ENCODE results near the gene RAB7A.
"Not testable (repeated sequence)": the region's sequence is repeated elsewhere in the genome, so short reads cannot be mapped to it uniquely, and the experiment has no call there.

The RAB7A gene

DNA sequence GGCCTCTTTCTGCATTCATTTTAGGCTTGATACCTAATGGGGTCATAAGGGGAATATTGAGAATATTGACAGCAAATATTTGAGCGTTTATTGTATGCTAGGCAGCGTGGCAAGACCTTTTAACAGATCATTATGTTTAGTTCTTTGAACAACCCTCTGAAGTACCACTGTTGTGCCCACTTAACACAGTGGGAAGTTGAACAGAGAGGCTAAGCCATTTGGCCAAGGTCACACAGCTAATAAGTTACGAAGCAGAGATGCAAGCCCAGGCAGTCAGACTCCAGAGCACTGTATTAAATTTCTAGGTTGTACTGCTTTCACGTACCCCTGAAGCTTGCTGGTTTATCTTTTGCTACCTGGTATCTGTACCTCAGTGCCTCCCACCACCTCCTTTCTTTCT is 1.1 kb downstream of the RAB7A start:
- peak overlapping the region; percentile 89 to 100 for H3K27ac ChIP-seq
- peak overlapping the region; percentile 83 for H3K4me3 ChIP-seq
- DNase-seq (ENCODE audit: low spot score) = no peak
- TF ChIP-seq, protein P1, sequence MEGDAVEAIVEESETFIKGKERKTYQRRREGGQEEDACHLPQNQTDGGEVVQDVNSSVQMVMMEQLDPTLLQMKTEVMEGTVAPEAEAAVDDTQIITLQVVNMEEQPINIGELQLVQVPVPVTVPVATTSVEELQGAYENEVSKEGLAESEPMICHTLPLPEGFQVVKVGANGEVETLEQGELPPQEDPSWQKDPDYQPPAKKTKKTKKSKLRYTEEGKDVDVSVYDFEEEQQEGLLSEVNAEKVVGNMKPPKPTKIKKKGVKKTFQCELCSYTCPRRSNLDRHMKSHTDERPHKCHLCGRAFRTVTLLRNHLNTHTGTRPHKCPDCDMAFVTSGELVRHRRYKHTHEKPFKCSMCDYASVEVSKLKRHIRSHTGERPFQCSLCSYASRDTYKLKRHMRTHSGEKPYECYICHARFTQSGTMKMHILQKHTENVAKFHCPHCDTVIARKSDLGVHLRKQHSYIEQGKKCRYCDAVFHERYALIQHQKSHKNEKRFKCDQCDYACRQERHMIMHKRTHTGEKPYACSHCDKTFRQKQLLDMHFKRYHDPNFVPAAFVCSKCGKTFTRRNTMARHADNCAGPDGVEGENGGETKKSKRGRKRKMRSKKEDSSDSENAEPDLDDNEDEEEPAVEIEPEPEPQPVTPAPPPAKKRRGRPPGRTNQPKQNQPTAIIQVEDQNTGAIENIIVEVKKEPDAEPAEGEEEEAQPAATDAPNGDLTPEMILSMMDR (IDR thresholded peaks at IDR 0.05) = no peak

DNA sequence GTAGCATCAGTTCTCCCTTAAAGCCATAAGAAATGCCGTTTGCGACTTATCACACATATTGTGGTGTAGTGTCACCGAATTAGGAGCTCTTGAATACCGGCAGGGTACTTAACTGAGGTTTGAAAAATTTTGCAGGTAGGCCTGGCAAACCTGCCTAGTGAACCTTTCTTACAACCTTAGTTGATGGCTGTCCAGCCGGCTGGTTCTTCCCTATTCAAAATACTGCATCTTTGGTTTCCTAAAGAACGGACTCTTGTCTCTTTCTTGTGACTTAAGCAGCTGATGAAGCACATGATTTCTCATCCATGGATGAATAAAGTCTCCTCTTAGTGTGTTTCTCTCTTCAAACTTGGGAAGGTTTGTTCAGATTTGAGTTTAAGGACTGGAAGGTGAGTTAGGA is 1.5 kb downstream of the RAB7A start:
- TF ChIP-seq, protein P1 (IDR thresholded peaks at IDR 0.05) = no peak
- no peak for DNase-seq (ENCODE audit: low spot score)
- Histone ChIP-seq H3K4me3 (peak overlapping the region; percentile 83), H3K27ac (peak overlapping the region; percentile 89 to 100)

GRCh38 chr3:128727996-128728395 is 2.0 kb downstream of the RAB7A start:
- Histone ChIP-seq H3K4me3 (peak overlapping the region; percentile 83), H3K27ac (peak overlapping the region in 1 of 2 donors; percentile 100)
- TF ChIP-seq, protein P1 (IDR thresholded peaks at IDR 0.05) = no peak

DNA sequence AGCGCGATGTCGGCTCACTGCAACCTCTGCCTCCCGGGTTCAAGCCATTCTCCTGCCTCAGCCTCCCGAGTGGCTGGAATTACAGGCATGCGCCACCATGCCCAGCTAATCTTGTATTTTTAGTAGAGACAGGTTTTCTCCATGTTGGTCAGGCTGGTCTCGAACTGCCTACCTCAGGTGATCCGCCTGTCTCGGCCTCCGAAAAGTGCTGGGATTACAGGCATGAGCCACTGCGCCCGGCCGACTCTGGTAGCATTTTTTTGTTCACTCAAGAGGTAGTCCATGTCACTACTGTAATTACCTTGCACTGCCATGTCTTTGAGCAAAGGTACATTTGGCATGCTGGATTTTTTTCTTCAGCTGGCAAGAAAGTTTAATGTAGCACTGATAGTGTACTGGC is 2.5 kb downstream of the RAB7A start:
- not testable (repeated sequence) for H3K27ac ChIP-seq

More at GRCh38 chr3:128727996-128728395, 2.0 kb downstream of the RAB7A start:
- no peak for DNase-seq (ENCODE audit: low spot score)

GRCh38 chr3:128730471-128730870 is 4.5 kb downstream of the RAB7A start:
- Histone ChIP-seq H3K4me3 (peak overlapping the region; percentile 6), H3K27ac (no peak overlapping the region)
- TF ChIP-seq, protein P1 (IDR thresholded peaks at IDR 0.05) = no peak
- DNase-seq (ENCODE audit: low spot score) = no peak

More for the DNA sequence above, 2.5 kb downstream of the RAB7A start:
- not testable (repeated sequence) for DNase-seq (ENCODE audit: low spot score)
- peak overlapping the region; percentile 23 for H3K4me3 ChIP-seq

DNA sequence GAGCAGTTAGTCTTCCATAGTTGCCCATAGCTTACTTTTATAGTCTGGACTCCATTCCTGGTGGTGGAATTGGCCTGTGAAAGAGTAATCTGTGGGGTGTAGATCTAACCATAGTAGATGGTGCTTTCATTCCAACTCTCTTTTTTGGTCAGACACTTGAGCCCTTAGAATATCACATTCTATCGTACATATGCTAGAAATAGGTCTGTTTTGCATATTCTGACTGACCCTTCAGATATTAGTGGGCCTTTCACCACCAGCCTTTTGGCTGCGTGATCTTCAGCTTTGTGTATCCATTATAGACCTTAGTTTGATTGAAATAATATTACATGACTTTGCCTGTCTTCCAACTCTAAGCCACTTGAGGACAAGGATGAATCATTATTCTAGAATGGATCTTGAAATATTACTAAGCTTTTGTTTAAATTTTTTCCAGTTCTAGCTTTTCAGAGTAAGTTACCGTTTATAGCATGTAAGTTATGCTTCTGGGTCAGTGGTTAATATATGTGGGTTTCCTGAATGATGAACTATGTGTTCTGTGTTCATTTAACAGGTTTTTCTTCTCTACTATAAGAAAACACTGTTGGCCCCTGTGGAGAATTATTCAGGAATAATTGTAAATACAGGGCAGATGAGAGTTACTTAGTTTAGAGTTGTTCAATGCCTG is 8.7 kb downstream of the RAB7A start:
- TF ChIP-seq, protein P1 (IDR thresholded peaks at IDR 0.05) = no peak
- Histone ChIP-seq H3K4me3 (no peak overlapping the region), H3K27ac (no peak overlapping the region)
- no peak for DNase-seq (ENCODE audit: low spot score)

DNA sequence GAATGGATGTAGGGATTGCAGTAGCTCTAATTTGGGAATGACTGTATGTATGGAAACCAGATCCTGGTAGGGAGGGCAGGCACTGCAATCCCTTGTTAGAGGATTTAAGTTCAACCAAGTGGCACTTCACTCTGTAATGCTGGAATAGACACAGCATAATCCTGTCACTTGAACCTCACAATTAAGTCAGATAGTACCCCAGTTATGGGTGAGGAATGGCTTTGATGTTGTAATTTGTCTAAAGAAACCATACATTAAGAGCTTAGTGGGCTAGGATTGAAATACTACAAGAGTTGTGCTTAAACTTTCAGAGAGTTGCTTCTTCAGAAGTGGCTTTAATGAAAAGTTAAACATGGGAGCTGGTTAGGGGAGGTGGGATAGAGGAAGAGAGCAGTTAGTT is 9.3 kb downstream of the RAB7A start:
- Histone ChIP-seq H3K4me3 (no peak overlapping the region), H3K27ac (no peak overlapping the region)
- no peak for DNase-seq (ENCODE audit: low spot score)
- TF ChIP-seq, protein P1 (IDR thresholded peaks at IDR 0.05) = no peak

Data from coronary artery (tissue), 2 donors.